NCI-H2107 (cell line): ENCODE data around the gene RAB12.
"Not testable (repeated sequence)": the region's sequence is repeated elsewhere in the genome, so short reads cannot be mapped to it uniquely, and the experiment has no call there.

Experiments used
- DNase-seq: peaks from one replicate; lab custom pipeline; 2025; lab: John Stamatoyannopoulos, UW

Gene RAB12, protein sequence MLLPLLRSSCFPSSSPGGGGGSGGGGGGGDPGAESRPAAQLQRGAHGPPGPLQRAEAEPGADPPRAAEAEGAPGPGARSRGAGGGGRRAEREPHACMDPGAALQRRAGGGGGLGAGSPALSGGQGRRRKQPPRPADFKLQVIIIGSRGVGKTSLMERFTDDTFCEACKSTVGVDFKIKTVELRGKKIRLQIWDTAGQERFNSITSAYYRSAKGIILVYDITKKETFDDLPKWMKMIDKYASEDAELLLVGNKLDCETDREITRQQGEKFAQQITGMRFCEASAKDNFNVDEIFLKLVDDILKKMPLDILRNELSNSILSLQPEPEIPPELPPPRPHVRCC

GRCh38 chr18:8608795-8609658 is at the start of gene RAB12:
Gene RAB12 (plus strand): TSS chr18:8609437. CDS start chr18:8609440, 3 bp downstream.
- DNase-seq = peak; percentile 18

DNA sequence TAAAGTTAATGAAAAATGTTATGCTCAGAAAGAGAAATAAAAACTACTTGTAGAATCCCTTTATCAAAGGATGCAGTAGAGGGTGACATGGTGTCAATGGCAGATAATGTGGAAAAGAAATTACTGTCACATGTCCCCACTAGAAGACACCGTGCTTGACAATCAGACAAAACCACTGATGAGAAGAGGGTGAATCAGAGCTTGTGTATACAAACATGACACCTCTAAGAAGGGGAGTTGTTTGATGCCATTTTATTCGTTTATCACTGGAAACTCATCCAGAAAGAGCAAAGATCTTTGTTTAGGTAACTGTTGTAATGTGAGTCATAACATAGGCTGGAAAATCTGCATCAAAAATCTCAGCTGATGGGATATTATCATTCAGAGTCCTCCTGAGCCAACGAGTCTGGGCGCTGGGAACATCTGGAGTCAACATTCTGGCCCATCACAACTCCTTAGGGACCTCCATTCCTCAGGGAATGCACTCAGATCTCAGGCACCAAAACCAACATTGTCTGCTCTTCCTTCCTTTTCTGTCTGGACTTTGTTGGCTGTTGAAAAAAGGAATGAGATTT is 49.5 kb upstream of the RAB12 start:
- DNase-seq = no peak

DNA sequence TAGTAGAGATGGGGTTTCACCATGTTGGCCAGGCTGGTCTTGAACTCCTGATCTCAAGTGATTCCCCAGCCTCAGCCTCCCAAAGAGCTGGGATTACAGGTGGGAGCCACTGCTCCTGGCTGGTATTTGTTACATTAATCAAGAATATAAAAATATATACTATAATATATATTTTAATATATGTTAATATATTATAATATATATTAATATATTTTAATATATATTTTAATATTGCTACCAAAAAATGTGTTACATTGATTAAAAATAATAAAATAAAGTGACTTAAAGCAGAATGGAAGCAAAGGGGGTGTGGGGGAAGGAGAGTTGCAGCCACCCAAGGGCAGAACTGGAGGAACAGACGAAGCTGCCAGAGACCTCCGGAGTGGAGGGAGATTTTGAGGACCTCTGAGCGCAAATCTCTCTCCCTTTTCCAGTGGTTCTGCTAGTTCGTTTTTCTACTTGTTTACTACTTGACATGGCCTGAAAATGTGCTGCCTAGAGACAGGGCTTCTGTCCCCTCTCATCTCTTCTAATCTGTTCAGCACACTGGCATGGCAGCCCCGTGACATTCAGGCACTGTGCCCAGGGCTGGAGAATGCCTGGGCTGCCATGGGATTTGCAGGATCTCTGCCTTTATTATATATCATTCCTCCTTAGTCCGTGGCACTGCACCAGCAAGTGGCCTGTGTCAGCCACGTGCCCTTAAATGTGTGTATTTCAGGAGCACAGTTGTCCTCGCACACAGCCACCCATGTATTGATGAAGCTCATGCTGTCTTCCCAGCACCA is 47.9 kb upstream of the RAB12 start:
- no peak for DNase-seq

GRCh38 chr18:8562070-8562469 is 47.2 kb upstream of the RAB12 start:
- no peak for DNase-seq

GRCh38 chr18:8562919-8563318 is 46.3 kb upstream of the RAB12 start:
- DNase-seq = no peak

DNA sequence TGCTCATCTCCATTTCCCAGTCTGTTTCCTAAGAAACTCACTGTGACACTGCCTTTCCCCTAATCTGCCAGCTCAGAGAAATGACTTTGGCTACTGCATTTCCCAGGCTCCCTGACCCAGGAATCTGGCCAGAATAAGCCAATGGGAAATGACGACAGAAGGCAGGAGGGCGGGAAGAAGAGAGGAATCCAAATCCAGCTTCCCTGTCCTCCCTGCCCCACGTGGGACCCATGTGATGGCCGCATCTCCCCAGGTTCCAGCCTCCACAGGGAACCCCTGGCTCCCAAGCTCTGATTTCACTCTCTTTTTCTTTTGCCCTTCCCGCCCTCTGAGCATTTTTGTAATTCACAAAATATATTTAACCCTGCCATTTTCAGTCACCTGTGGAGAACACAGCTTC is 37.8 kb upstream of the RAB12 start:
- DNase-seq = no peak

DNA sequence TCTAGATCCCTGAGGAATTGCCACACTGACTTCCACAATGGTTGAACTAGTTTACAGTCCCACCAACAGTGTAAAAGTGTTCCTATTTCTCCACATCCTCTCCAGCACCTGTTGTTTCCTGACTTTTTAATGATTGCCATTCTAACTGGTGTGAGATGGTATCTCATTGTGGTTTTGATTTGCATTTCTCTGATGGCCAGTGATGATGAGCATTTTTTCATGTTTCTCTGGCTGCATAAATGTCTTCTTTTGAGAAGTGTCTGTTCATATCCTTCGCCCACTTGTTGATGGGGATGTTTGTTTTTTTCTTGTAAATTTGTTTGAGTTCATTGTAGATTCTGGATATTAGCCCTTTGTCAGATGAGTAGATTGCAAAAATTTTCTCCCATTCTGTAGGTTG is 35.5 kb upstream of the RAB12 start:
- DNase-seq = not testable (repeated sequence)

DNA sequence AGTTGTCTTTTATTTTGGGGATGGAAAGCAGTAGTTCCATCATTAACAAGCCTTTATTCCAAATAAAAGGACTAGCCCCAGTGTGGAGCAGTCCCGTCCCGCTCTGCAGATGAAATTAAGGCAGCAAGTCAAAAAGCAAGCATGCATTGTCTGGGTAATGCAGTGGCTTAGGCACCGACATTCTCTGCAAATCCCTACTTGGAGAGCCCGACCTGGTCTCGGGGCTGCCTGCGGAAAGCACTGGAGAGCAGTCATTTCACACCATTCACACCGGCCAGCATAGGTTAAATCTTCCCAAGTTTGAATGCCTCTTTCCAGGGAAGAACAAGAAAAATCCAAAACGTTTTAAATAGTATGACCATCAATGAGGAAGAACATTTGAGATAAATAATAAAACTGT is 24.4 kb upstream of the RAB12 start:
- no peak for DNase-seq

GRCh38 chr18:8586941-8587340 is 22.3 kb upstream of the RAB12 start:
- DNase-seq = no peak

GRCh38 chr18:8595445-8595844 is 13.8 kb upstream of the RAB12 start:
- DNase-seq = no peak

DNA sequence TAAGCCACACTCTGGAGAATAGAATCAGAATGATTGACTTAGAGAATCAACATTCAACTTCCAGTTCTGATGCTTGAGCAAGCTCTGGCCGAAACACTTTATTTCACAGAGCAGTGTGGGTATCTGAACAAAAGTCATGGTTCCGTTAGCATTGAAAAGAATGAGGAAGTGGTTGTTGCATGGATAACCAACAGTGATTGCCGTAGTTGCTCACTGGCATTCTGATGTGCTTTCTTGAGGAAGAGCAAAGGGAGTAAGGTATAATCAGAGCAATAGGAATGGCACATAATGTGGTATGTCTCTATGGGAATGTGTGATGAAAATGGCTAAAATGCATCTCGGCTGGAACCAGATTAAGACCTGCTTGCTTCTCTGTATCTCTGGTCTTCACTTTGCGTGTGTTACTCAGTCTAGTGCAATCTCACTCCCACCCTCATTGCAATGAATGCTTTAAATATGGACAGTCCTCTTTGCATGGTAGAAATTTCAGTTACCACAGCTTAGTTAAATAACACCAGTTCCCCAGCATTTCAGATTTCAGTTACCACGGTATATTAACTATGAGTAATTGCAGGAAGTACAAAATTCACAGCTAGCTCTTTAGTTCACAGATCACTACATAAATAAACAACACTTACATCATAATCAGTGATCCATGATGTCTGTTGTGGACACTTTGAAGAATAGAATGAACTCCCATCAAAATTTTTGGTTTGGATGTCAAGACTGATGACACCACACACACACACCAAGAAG is 7.8 kb upstream of the RAB12 start:
- DNase-seq = no peak

DNA sequence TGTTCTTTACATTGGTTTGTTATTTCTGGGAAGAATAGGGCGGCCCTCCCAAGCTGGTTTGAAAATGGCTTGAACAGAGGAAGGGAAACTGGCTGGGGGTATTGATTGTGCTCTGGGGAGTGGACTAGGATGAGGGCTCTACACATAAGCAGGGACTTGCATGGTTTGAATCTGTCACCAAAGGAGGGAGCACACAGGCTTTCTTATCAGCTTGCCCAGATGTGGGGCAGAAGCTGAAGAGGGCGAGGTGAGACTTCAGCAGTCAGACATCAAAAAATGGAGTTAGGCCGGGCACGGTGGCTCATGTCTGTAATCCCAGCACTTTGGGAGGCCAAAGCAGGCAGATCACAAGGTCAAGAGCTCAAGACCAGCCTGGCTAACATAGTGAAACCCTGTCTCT is 7.2 kb upstream of the RAB12 start:
- no peak for DNase-seq

DNA sequence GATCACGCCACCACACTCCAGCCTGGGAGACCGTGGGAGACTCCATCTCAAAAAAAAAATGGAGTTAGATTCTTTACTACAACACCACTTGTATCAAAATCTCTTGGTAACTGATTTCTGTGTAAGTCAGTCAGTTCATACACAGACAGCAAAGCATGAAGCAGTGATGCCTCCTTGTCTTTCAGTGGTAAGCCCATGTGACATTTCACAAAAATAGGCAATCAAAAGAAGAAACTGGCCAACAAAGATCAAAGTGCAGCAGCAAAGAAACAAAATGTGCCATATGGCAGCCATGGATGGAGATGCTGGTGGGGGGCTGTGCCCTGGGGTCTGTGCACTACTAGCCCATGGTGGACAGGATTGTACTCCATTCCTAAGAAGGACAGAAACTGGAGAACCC is 6.7 kb upstream of the RAB12 start:
- no peak for DNase-seq

DNA sequence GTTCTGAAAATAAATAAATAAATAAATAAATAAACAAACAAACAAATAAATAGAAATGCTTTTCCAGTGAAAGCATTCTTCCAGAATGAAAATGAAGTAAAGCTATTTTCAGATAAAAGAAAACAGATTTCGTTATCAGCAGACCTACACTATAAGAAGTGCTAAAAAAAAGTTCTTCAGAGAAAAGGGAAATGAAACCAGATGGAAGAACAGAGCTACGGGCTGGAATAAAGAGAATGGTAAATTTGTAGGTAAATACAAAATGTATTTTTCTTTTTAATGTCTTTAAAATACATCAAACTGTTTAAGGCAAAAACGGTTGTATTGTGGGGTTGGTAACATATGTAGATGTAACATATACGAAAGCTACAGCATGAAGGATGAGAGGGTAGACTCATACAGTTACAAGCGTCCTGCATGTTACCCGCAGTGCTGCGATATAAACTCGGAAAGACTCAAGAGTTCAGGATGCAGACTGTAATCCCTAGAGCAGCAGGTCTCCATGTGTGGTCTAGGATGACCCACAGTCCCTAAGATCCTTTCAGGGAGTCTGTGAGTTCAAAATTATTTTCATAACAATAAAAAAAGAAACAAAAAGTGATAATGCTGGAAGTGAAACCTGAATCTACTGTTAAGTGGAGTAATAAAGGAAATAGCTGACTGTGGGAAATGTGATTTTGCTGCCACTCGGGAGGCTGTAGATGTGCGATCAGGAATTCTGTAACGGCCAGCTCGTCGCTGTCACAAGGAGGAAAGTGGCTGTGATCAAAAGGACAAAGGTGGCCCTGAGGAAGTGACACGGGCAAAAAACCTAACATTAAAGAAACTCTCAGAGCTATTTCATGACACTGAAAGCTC is 5.3 kb upstream of the RAB12 start:
- DNase-seq = no peak

GRCh38 chr18:8605974-8606373 is 3.3 kb upstream of the RAB12 start:
- no peak for DNase-seq

GRCh38 chr18:8607776-8608742 is 1.2 kb upstream of the RAB12 start:
- no peak for DNase-seq

- no peak for DNase-seq
These were observed 622 bp downstream of the RAB12 start for GRCh38 chr18:8609659-8610458.

- DNase-seq = no peak
These were observed 1.2 kb downstream of the RAB12 start for GRCh38 chr18:8610459-8610851.
